HCT116 (cell line): ENCODE results near the gene SOAT2. TPM values are rescaled to one million over a fixed set of nuclear protein-coding genes. Genes with fewer than 3 reads are reported as not detected.

Source experiments
- ATAC-seq: fragments of 200-7000 bp; cut with Tn5 transposase; 2 replicates; pipeline ENCODE4 v1.9.1; 2020; ENCODE audit warnings: mild to moderate bottlenecking, moderate library complexity
- BruUV-seq: library from RNA; stranded (reverse); fragments of 400-500 nt; replicated peaks from 2 replicates; lab custom pipeline; 2021; lab: Mats Ljungman, UMichigan
- CTCF ChIA-PET: fragments of 300-600 bp; sonication (Branson Sonifier 250); formaldehyde crosslinking; loops from one replicate; lab custom pipeline; 2021; ENCODE audit warnings: antibody characterized with exemption; lab: Charles Lee
- POLR2A ChIA-PET: fragments of 300-600, 350-600 bp; sonication (Branson Sonifier 250); formaldehyde crosslinking; loops from one replicate; lab custom pipeline; 2021; ENCODE audit warnings: antibody characterized with exemption; lab: Charles Lee
- RAD21 ChIA-PET, 2 experiments: fragments of 300-600 bp; sonication (Branson Sonifier 250); formaldehyde crosslinking; loops; one replicate each; lab custom pipeline; 2023; ENCODE audit warnings: low total read pairs in 2 of 2; ENCODE audit not compliant: uncharacterized antibody in 2 of 2, unreplicated experiment in 2 of 2, low non-redundant PET in 1 of 2; lab: Charles Lee
- DNase-seq: peaks from one replicate; pipeline ENCODE4 v3.0.0-alpha.2; 2010; ENCODE audit warnings: low read depth, low spot score
- H2AFZ ChIP-seq: fragments of 200-600 bp; shearing (Covaris generic), sonication (generic); 2 replicates; pipeline ENCODE4 v1.6.1; 2017; ENCODE audit warnings: low read depth, mixed run types, mixed read lengths, antibody characterized with exemption, low read length; ENCODE audit not compliant: poor library complexity, severe bottlenecking
- H3K27ac ChIP-seq: 2 replicates; pipeline ENCODE4 v1.5.1; 2012; ENCODE audit warnings: low read depth, low read length
- H3K27me3 ChIP-seq: fragments of 200-600 bp; sonication (generic); 2 replicates; pipeline ENCODE4 v1.6.1; 2016; ENCODE audit warnings: mixed run types, low read length, mixed read lengths; ENCODE audit not compliant: insufficient read depth
- H3K36me3 ChIP-seq, 2 experiments: fragments of 200-500 bp in 1 of 2; fragments of 200-600 bp in 1 of 2; sonication (Bioruptor generic) in 1 of 2; sonication (generic) in 1 of 2; 2 replicates each; pipeline versions ENCODE4 v1.5.1 to v1.6.1; 2014 to 2016; ENCODE audit warnings: low read length in 2 of 2, inconsistent platforms in 1 of 2, mixed read lengths in 1 of 2, mixed run types in 1 of 2; ENCODE audit not compliant: insufficient read depth in 2 of 2, control insufficient read depth in 1 of 2
- H3K4me1 ChIP-seq, 2 experiments: fragments of 200-600 bp in 1 of 2; sonication (generic) in 1 of 2; 2 replicates each; pipeline versions ENCODE4 v1.5.1 to v1.6.1; 2012 to 2017; ENCODE audit warnings: low read length in 2 of 2, inconsistent platforms in 1 of 2, mild to moderate bottlenecking in 1 of 2, mixed read lengths in 1 of 2, mixed run types in 1 of 2, moderate library complexity in 1 of 2; ENCODE audit not compliant: insufficient read depth in 2 of 2, control insufficient read depth in 1 of 2
- H3K4me2 ChIP-seq: fragments of 200-600 bp; sonication (generic); 2 replicates; pipeline ENCODE4 v1.6.1; 2017; ENCODE audit warnings: mixed run types, low read length, mixed read lengths
- H3K4me3 ChIP-seq, 2 experiments: fragments of 200-600 bp in 1 of 2; sonication (generic) in 1 of 2; replicated peaks in 1 of 2; 2 replicates each; pipeline ENCODE4 v1.5.1; 2011 to 2016; ENCODE audit warnings: low read length in 2 of 2, control low read depth in 1 of 2, low read depth in 1 of 2, mild to moderate bottlenecking in 1 of 2, mixed read lengths in 1 of 2, mixed run types in 1 of 2
- H3K79me2 ChIP-seq: fragments of 200-600 bp; sonication (generic); 2 replicates; pipeline ENCODE4 v1.6.1; 2017; ENCODE audit warnings: mild to moderate bottlenecking, mixed run types, low read length, moderate library complexity, mixed read lengths; ENCODE audit not compliant: insufficient read depth
- H3K9ac ChIP-seq: fragments of 200-600 bp; sonication (generic); 2 replicates; pipeline ENCODE4 v1.6.1; 2016; ENCODE audit warnings: low read length, mixed read lengths
- H3K9me2 ChIP-seq: fragments of 200-600 bp; sonication (generic), shearing (Covaris generic); 2 replicates; pipeline ENCODE4 v1.6.1; 2017; ENCODE audit warnings: mixed run types, mild to moderate bottlenecking, moderate library complexity; ENCODE audit not compliant: insufficient read depth
- H3K9me3 ChIP-seq, 2 experiments: fragments of 200-500 bp in 1 of 2; fragments of 200-600 bp in 1 of 2; sonication (Bioruptor generic) in 1 of 2; sonication (generic) in 1 of 2; 2 replicates each; pipeline ENCODE4 v1.6.1; 2014 to 2017; ENCODE audit warnings: low read length in 2 of 2, mixed read lengths in 2 of 2, inconsistent platforms in 1 of 2, low read depth in 1 of 2, mild to moderate bottlenecking in 1 of 2, mixed run types in 1 of 2, moderate library complexity in 1 of 2; ENCODE audit not compliant: control insufficient read depth in 1 of 2, insufficient read depth in 1 of 2
- H4K20me1 ChIP-seq: fragments of 200-600 bp; sonication (generic), shearing (Covaris generic); 2 replicates; pipeline ENCODE4 v1.6.1; 2017; ENCODE audit warnings: mixed run types, mild to moderate bottlenecking, moderate library complexity; ENCODE audit not compliant: insufficient read depth
- CBX3 ChIP-seq: IDR thresholded peaks from 2 replicates; pipeline ENCODE4 v1.6.1; 2012; ENCODE audit warnings: low read depth
- CEBPB ChIP-seq: IDR thresholded peaks from 2 replicates; pipeline ENCODE4 v1.6.1; 2012; ENCODE audit warnings: low read depth
- EGR1 ChIP-seq: IDR thresholded peaks from 2 replicates; pipeline ENCODE4 v1.6.1; 2012; ENCODE audit warnings: low read depth
- ELF1 ChIP-seq: IDR thresholded peaks from 2 replicates; pipeline ENCODE4 v1.6.1; 2012; ENCODE audit warnings: low read depth, borderline replicate concordance
- EZH2 ChIP-seq: fragments of 200-600 bp; sonication (generic); IDR thresholded peaks from 2 replicates; pipeline ENCODE4 v1.6.1; 2017; ENCODE audit warnings: antibody characterized with exemption, mixed run types
- EZH2phosphoT487 ChIP-seq: fragments of 200-600 bp; IDR thresholded peaks from 2 replicates; pipeline ENCODE4 v1.6.1; 2018; ENCODE audit warnings: antibody characterized with exemption, borderline replicate concordance
- FOSL1 ChIP-seq: IDR thresholded peaks from 2 replicates; pipeline ENCODE4 v1.6.1; 2012; ENCODE audit warnings: low read depth
- JUND ChIP-seq: IDR thresholded peaks from 2 replicates; pipeline ENCODE4 v1.6.1; 2012
- POLR2A ChIP-seq: IDR thresholded peaks from 2 replicates; pipeline ENCODE4 v1.7.0; 2011; ENCODE audit warnings: borderline replicate concordance; ENCODE audit not compliant: insufficient read depth, insufficient read length; ENCODE audit errors: extremely low read depth
- POLR2AphosphoS5 ChIP-seq: IDR thresholded peaks from 2 replicates; pipeline ENCODE4 v1.6.1; 2011; ENCODE audit warnings: mild to moderate bottlenecking, low read depth, low read length, moderate library complexity
- SP1 ChIP-seq: IDR thresholded peaks from 2 replicates; pipeline ENCODE4 v1.6.1; 2012; ENCODE audit warnings: low read depth
- SRF ChIP-seq: IDR thresholded peaks from 2 replicates; pipeline ENCODE4 v1.6.1; 2012; ENCODE audit warnings: low read depth
- TCF7L2 ChIP-seq: IDR thresholded peaks from 2 replicates; pipeline ENCODE4 v1.7.0; 2011; ENCODE audit warnings: borderline replicate concordance, inconsistent platforms; ENCODE audit not compliant: insufficient read depth, insufficient read length; ENCODE audit errors: extremely low read depth
- ZBTB33 ChIP-seq: IDR thresholded peaks from 2 replicates; pipeline ENCODE4 v1.6.1; 2011; ENCODE audit warnings: mild to moderate bottlenecking, low read length, moderate library complexity; ENCODE audit not compliant: insufficient replicate concordance; ENCODE audit errors: extremely low read depth
- ZFX ChIP-seq: fragments of 450-650 bp; IDR thresholded peaks from 2 replicates; pipeline ENCODE4 v1.6.1; 2017
- ZNF274 ChIP-seq: fragments of 200-500 bp; sonication (Bioruptor generic); IDR thresholded peaks from 2 replicates; pipeline ENCODE4 v1.6.1; 2014; ENCODE audit warnings: mild to moderate bottlenecking, low read depth, low read length, inconsistent platforms
- intact Hi-C: fragments of 100-400 bp; cut with micrococcal nuclease; formaldehyde crosslinking; loops from 2 replicates; pipeline ENCODE4 v1.10.0; 2022
- total RNA-seq: library from RNA; stranded (reverse); gene quantifications from one replicate; pipeline ENCODE4 v1.2.1, GENCODE V29; 2021; ENCODE audit not compliant: unreplicated experiment

SOAT2 gene
- total RNA-seq, 1 experiment from 2014 or later: 0.17 TPM

- TF ChIP-seq EGR1 (no peak), ELF1 (no peak), ZFX (no peak), SRF (no peak), JUND (no peak), POLR2AphosphoS5 (no peak), SP1 (no peak), ZBTB33 (no peak), ZNF274 (no peak)
These were observed 11.5 kb upstream of the SOAT2 start (continued) for GRCh38 chr12:53091756-53092155.

- no peak for TF ChIP-seq CBX3
- no peak for TF ChIP-seq TCF7L2
- no peak for TF ChIP-seq JUND
- no peak for TF ChIP-seq ELF1
- TF ChIP-seq POLR2A: no peak
- no peak for TF ChIP-seq SP1
- no peak for TF ChIP-seq EZH2phosphoT487
- TF ChIP-seq CEBPB: no peak
- TF ChIP-seq EZH2: no peak
- TF ChIP-seq EGR1: no peak
- TF ChIP-seq ZNF274: no peak
- TF ChIP-seq FOSL1: no peak
- TF ChIP-seq, all 23 proteins: peak for 0
- Histone ChIP-seq H3K36me3 (no peaks in the 10 kb centered on the region), H3K9ac (peak overlapping the region; percentile 37), H3K9me2 (no peaks in the 10 kb centered on the region; the same call in 1 of the 2 replicates), H3K79me2 (no peaks in the 10 kb centered on the region), H2AFZ (peak overlapping the region; percentile 41), H4K20me1 (no peaks in the 10 kb centered on the region), H3K4me3 (no peak overlapping the region), H3K9me3 (no peaks in the 10 kb centered on the region), H3K27ac (no peak overlapping the region), H3K4me1 (peaks cover 34 to 54% of the 10 kb centered on the region in 2 experiments), H3K4me2 (peak overlapping the region; percentile 69), H3K27me3 (no peaks in the 10 kb centered on the region)
- intact Hi-C loops: no loop called here
- CTCF ChIA-PET: interaction anchor here (2.6 kb wide), 1 partner anchor 28 kb away, joined by 7 read pairs; no protein-coding TSS in a partner anchor
- DNase-seq (no peak), ATAC-seq (no peak)
- RAD21 ChIA-PET: interaction anchor here in 1 of 2 experiments (0.6 kb wide), 1 partner anchor 205 kb away, joined by 5 read pairs; no protein-coding TSS in a partner anchor
- POLR2A ChIA-PET: interaction anchor here (4.1 kb wide), 1 partner anchor 14 kb away, joined by 17 read pairs; the partner anchor contains the start of gene SPRYD3
- no TSS peak for BruUV-seq
These were observed 9.4 kb upstream of the SOAT2 start for GRCh38 chr12:53093777-53094393.
